GM12873 (cell line): ENCODE data around the gene P3H3.

Experiments used
- CTCF ChIP-seq: IDR thresholded peaks from 2 replicates; pipeline ENCODE4 v1.5.1; 2012; ENCODE audit warnings: low read depth, mild to moderate bottlenecking, moderate library complexity, low read length, control low read depth; ENCODE audit not compliant: insufficient read depth; ENCODE audit errors: missing control alignments

Gene P3H3

GRCh38 chr12:6866920-6867412 lies 38.8 kb downstream of the P3H3 start:
- no peak for TF ChIP-seq CTCF

- TF ChIP-seq CTCF: no peak
Measured at GRCh38 chr12:6867413-6868210, 39.4 kb downstream of the P3H3 start, which contains the start of gene TPI1. TPI1 (plus strand) TSS chr12:6867531; CDS start chr12:6867567, 36 bp downstream.

- TF ChIP-seq CTCF: peak; percentile 31
Measured at GRCh38 chr12:6868211-6869048, 40.2 kb downstream of the P3H3 start.

- peak; percentile 95 for TF ChIP-seq CTCF
Measured at GRCh38 chr12:6869049-6870021, 41.1 kb downstream of the P3H3 start.

- TF ChIP-seq CTCF: no peak
Measured at GRCh38 chr12:6871052-6871957, 43.1 kb downstream of the P3H3 start.
